Esophagus muscularis mucosa (tissue), 3 donors: ENCODE data around the gene PTPRN2.

Source experiments
- POLR2A ChIP-seq: fragments of 450-650 bp; IDR thresholded peaks from one replicate; pipeline ENCODE4 v1.6.1; 2017; ENCODE audit warnings: antibody characterized with exemption, moderate library complexity, mild to moderate bottlenecking, low read depth
- POLR2AphosphoS5 ChIP-seq, 2 donors: sonication (generic); formaldehyde crosslinking; IDR thresholded peaks; one replicate each; pipeline ENCODE4 v1.6.1; 2017; ENCODE audit warnings: antibody characterized with exemption in 2 of 2
- TF ChIP-seq, protein P1 (sequence below), 3 experiments: fragments of 200-600 bp in 2 of 3; fragments of 450-650 bp in 1 of 3; sonication (generic) in 2 of 3; IDR thresholded peaks; one replicate each; pipeline ENCODE4 v1.5.1; 2017 to 2019; ENCODE audit warnings: antibody characterized with exemption in 3 of 3, mild to moderate bottlenecking in 2 of 3, moderate library complexity in 1 of 3

DNA sequence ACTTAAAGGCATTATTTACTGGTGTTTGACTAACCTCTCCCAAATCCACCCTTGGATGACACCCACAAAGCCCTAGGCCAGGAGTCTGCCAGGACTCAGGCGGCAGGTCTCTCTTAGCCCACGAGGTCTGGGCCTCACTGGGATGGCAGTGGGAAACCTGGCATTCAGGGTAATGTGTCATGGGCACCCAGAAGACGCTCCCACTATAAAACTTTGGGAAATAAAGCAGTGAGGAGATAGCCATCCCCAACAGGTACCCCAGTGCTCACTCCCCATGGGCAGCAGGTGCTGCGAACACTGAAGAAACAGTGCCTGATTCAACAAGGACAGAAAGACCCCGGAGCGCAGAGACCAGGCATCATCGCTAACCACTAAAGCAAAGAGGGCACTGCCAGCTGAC lies 14.4 kb upstream of the PTPRN2 start:
- TF ChIP-seq, protein P1, sequence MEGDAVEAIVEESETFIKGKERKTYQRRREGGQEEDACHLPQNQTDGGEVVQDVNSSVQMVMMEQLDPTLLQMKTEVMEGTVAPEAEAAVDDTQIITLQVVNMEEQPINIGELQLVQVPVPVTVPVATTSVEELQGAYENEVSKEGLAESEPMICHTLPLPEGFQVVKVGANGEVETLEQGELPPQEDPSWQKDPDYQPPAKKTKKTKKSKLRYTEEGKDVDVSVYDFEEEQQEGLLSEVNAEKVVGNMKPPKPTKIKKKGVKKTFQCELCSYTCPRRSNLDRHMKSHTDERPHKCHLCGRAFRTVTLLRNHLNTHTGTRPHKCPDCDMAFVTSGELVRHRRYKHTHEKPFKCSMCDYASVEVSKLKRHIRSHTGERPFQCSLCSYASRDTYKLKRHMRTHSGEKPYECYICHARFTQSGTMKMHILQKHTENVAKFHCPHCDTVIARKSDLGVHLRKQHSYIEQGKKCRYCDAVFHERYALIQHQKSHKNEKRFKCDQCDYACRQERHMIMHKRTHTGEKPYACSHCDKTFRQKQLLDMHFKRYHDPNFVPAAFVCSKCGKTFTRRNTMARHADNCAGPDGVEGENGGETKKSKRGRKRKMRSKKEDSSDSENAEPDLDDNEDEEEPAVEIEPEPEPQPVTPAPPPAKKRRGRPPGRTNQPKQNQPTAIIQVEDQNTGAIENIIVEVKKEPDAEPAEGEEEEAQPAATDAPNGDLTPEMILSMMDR (IDR thresholded peaks at IDR 0.05), result no peak
- TF ChIP-seq POLR2A (no peak), POLR2AphosphoS5 (IDR thresholded peaks at IDR 0.05) (no peak)
